ENCODE results near the gene GRHPR. TPM values are rescaled to one million over a fixed set of nuclear protein-coding genes. Genes with fewer than 3 reads are reported as not detected.
A peak's percentile ranks its signal among the peaks of the same experiment; 100 is the strongest.

Gene GRHPR
- total RNA-seq (10 to 100 TPM; 55.0 to 58.7 TPM), polyA plus RNA-seq (10 to 100 TPM; 71.5 to 89.3 (median 74.4) TPM), total RNA-seq (31.0 to 59.5 (median 43.4) reads per million in 6 experiments)

- ATAC-seq (peak; percentile 97 to 98), DNase-seq (peak; percentile 79 to 90 (median 84))
- Mint-ChIP-seq H3K36me3 (peaks cover 0 to 18% (median 0%) of the 10 kb centered on the region in 3 donors), H3K27me3 (no peaks in the 10 kb centered on the region), H3K4me3 (peak within 1 kb of the TSS; percentile 91 to 98 (median 94)), H3K27ac (peak within 1 kb of the TSS; percentile 92 to 98 (median 96)), H3K9me3 (no peaks in the 10 kb centered on the region), H3K4me1 (peaks cover 10 to 35% (median 26%) of the 10 kb centered on the region in 4 donors)
- POLR2A ChIA-PET: interaction anchor here (1.0 to 2.1 kb wide), 5 partner anchors 43 to 170 kb away, joined by 3 to 15 read pairs (median 4); partner anchors contain the start of genes POLR1E, TOMM5 and ZBTB5
Measured at GRCh38 chr9:37422289-37423104, at the start of gene GRHPR. Gene GRHPR (plus strand): TSS chr9:37422696. CDS start chr9:37422751, 55 bp downstream.

DNA sequence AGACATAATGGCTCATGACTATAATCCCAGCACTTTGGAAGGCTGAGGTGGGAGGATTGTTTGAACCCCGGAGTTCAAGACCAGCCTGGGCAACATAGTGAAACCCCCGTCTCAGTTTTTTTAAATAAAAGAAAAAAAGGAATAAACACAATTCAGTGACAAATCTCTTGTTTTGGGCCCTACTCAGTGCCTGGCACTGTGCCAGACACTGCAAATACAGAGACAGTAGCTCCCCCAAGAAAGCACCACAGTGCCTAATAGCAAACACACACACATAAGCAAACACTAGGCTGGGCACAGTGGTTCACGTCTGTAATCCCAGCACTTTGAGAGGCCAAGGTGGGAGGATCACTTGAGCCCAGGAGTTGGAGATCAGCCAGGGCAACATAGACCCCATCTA lies 49.7 kb upstream of the GRHPR start:
- Mint-ChIP-seq H3K27ac (peak overlapping the region in 1 of 10 donors; percentile 47), H3K4me1 (peaks cover 4 to 79% (median 5%) of the 10 kb centered on the region in 4 donors), H3K9me3 (no peaks in the 10 kb centered on the region), H3K4me3 (no peak overlapping the region), H3K36me3 (no peaks in the 10 kb centered on the region), H3K27me3 (peaks cover 4 to 17% (median 7%) of the 10 kb centered on the region in 5 donors)
- ATAC-seq: no peak
- DNase-seq: no peak
- POLR2A ChIA-PET: no interaction called here

- peak overlapping the region in 1 of 10 donors; percentile 26 for H3K27ac Mint-ChIP-seq
- DNase-seq (no peak), ATAC-seq (no peak)
- H3K36me3 Mint-ChIP-seq: no peaks in the 10 kb centered on the region
- no peak overlapping the region for H3K4me3 Mint-ChIP-seq
- no peaks in the 10 kb centered on the region for H3K9me3 Mint-ChIP-seq
- POLR2A ChIA-PET: no interaction called here
- H3K27me3 Mint-ChIP-seq: peaks cover 4 to 18% (median 7%) of the 10 kb centered on the region in 5 donors
- H3K4me1 Mint-ChIP-seq: peaks cover 4 to 80% (median 5%) of the 10 kb centered on the region in 4 donors
Measured at GRCh38 chr9:37373621-37374020, 48.9 kb upstream of the GRHPR start.

- POLR2A ChIA-PET: no interaction called here
- Mint-ChIP-seq H3K36me3 (peaks cover 0 to 3% (median 0%) of the 10 kb centered on the region in 3 donors), H3K9me3 (no peaks in the 10 kb centered on the region), H3K4me3 (peak overlapping the region in 1 of 10 donors; percentile 33), H3K4me1 (peaks cover 3 to 73% (median 4%) of the 10 kb centered on the region in 4 donors), H3K27me3 (peaks cover 4 to 22% (median 11%) of the 10 kb centered on the region in 5 donors), H3K27ac (peak overlapping the region in 2 of 10 donors; percentile 47 to 52)
- DNase-seq (peak in 2 of 10 donors; percentile 9 to 40), ATAC-seq (peak; percentile 54 to 75)
Measured at GRCh38 chr9:37374892-37375291, 47.6 kb upstream of the GRHPR start.

DNA sequence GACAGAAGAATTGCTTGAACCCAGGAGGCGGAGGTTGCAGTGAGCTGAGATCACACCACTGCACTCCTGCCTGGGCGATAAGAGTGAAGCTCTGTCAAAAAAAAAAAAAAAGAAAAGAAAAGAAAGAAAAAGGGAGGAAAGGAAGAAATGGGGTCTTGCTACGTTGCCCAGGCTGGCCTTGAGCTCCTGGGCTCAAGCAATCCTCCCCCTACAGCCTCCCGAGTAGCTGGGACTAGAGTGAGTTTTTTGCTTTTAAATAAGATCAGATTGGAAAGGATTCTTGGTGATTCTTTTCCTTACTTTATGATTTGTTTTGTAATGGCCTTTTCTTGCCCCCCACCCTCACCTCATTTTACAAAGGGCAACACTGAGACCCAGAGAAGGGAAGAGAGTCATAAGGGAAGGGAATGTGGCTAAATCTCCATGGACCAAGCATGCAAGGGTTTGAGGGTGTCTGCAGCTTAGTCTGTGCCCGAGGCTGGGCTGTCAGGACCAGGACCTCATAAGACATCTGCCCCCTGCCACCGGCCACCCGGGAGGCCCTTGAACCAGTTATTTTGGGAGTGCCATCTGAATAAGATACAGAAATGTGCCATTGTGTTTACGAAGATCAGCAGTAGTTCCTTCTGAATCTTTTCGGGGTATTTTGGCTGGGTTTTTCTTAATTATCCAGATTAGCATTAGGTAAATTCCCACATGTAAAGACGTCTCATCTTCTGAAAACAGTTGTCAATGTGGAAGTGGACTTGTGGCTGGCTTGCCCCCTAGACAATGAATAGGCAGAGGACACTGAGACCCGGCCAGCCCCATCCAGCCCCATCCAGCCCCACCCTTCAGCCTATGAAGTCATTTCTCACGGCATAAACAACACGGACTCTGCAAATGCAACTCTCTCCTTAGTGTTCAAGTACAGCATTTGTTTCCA lies 44.5 kb upstream of the GRHPR start:
- DNase-seq (no peak), ATAC-seq (no peak)
- H3K9me3 Mint-ChIP-seq: no peaks in the 10 kb centered on the region
- H3K36me3 Mint-ChIP-seq: peaks cover 0 to 3% (median 0%) of the 10 kb centered on the region in 3 donors
- H3K27me3 Mint-ChIP-seq: peaks cover 6 to 23% (median 13%) of the 10 kb centered on the region in 5 donors
- peak overlapping the region in 1 of 10 donors; percentile 47 for H3K27ac Mint-ChIP-seq
- peaks cover 3 to 70% (median 4%) of the 10 kb centered on the region in 4 donors for H3K4me1 Mint-ChIP-seq
- H3K4me3 Mint-ChIP-seq: no peak overlapping the region
- POLR2A ChIA-PET: no interaction called here

DNA sequence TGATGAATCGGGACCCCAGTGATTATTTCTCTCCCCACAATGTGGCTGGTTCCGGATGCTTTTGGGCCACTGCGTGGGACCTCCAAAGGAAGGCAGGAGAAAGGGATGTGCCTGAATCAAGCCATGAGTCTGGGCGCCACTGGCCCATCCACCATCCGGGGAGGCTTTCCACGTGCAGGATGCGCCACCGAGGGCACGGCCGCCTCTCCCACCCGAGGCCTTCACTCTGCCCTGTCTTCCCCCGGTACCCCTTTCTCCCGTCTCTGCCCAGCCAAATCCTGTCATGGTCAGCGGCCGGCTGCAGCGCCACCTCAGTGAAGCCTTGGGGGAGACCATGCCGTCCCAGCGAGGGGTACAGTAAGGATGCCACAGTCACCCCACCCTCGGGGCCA lies 43.9 kb upstream of the GRHPR start:
- Mint-ChIP-seq H3K27ac (peak overlapping the region in 1 of 10 donors; percentile 47), H3K4me3 (no peak overlapping the region), H3K36me3 (peaks cover 0 to 3% (median 0%) of the 10 kb centered on the region in 3 donors), H3K4me1 (peaks cover 3 to 64% (median 4%) of the 10 kb centered on the region in 4 donors), H3K27me3 (peaks cover 6 to 23% (median 13%) of the 10 kb centered on the region in 5 donors), H3K9me3 (no peaks in the 10 kb centered on the region)
- DNase-seq (no peak), ATAC-seq (no peak)
- POLR2A ChIA-PET: no interaction called here

GRCh38 chr9:37379835-37380234 lies 42.7 kb upstream of the GRHPR start:
- Mint-ChIP-seq H3K4me3 (no peak overlapping the region), H3K9me3 (no peaks in the 10 kb centered on the region), H3K36me3 (peaks cover 0 to 3% (median 0%) of the 10 kb centered on the region in 3 donors), H3K27ac (peak overlapping the region in 1 of 10 donors; percentile 39), H3K27me3 (peaks cover 5 to 23% (median 13%) of the 10 kb centered on the region in 5 donors), H3K4me1 (peaks cover 3 to 61% (median 4%) of the 10 kb centered on the region in 4 donors)
- ATAC-seq (no peak), DNase-seq (no peak)
- POLR2A ChIA-PET: no interaction called here

DNA sequence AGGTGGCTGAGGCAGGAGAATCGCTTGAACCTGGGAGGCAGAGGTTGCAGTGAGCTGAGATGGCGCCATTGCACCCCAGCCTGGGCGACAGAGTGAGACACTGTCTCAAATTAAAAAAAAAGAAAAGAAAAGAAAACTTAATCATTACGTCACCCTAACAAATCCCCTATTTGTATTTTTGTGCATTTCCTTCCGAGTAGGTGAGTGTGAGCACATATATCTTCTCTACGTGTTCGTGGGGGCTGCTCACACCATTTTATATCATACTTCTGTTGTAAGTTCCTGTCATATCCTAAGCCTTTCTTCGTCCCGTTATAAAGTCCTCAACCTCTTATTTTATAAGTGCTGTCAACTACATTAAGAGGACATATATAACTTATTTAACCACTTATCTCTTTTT lies 41.9 kb upstream of the GRHPR start:
- H3K27ac Mint-ChIP-seq: no peak overlapping the region
- no peak overlapping the region for H3K4me3 Mint-ChIP-seq
- POLR2A ChIA-PET: no interaction called here
- H3K27me3 Mint-ChIP-seq: peaks cover 4 to 22% (median 13%) of the 10 kb centered on the region in 5 donors
- ATAC-seq: no peak
- no peak for DNase-seq
- H3K4me1 Mint-ChIP-seq: peaks cover 0 to 55% (median 2%) of the 10 kb centered on the region in 4 donors
- H3K36me3 Mint-ChIP-seq: peaks cover 0 to 3% (median 0%) of the 10 kb centered on the region in 3 donors
- no peaks in the 10 kb centered on the region for H3K9me3 Mint-ChIP-seq

- no peak overlapping the region for H3K4me3 Mint-ChIP-seq
- peaks cover 0 to 3% (median 0%) of the 10 kb centered on the region in 3 donors for H3K36me3 Mint-ChIP-seq
- no peak for DNase-seq
- H3K27ac Mint-ChIP-seq: no peak overlapping the region
- peaks cover 0 to 59% (median 2%) of the 10 kb centered on the region in 4 donors for H3K4me1 Mint-ChIP-seq
- ATAC-seq: no peak
- POLR2A ChIA-PET: no interaction called here
- H3K9me3 Mint-ChIP-seq: no peaks in the 10 kb centered on the region
- peaks cover 2 to 19% (median 13%) of the 10 kb centered on the region in 5 donors for H3K27me3 Mint-ChIP-seq
Measured at GRCh38 chr9:37381094-37381741, 41.3 kb upstream of the GRHPR start.

DNA sequence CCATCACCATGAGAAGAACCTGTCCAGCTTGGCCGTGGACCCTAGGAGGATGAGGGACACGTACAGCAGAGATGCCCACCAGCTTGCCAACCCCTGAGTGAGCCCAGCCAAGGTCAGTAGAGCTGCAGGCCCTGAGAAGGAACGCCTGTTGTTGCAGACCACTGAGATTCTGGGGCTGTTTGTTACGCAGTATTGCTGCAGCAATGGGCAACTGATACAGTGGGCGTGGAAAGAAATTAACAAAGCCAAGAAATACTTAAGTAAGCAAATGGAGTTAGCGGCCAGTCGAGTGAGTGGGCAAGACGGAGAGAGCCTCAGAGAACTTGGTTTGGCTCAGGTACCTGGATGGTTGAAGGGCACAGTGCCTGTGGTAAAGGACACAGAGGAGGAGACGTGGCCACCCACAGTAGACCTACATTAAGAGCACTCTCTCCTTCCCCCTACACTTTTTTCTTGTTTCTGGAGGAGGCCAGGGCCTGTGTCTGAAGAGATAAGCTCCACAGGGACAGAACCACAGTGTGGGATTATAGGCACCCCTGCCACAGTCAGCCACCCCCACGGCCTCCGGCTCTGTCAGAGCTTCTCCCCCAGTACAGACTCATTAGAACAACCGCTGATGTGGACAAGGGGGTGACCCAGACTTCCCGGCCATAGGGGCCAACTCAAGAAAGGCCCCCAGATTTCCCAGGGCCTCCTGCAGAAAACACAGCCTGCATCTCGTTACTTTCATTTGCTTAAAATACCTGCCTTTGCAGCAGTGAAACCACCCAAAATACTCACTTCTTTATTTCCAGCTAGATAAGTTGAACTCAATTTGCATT lies 40.1 kb upstream of the GRHPR start:
- no peaks in the 10 kb centered on the region for H3K9me3 Mint-ChIP-seq
- DNase-seq (no peak), ATAC-seq (no peak)
- H3K4me1 Mint-ChIP-seq: peaks cover 0 to 54% (median 0%) of the 10 kb centered on the region in 4 donors
- POLR2A ChIA-PET: no interaction called here
- H3K4me3 Mint-ChIP-seq: no peak overlapping the region
- H3K36me3 Mint-ChIP-seq: peaks cover 0 to 3% (median 0%) of the 10 kb centered on the region in 3 donors
- H3K27ac Mint-ChIP-seq: peak overlapping the region in 1 of 10 donors; percentile 83
- peaks cover 0 to 13% (median 3%) of the 10 kb centered on the region in 5 donors for H3K27me3 Mint-ChIP-seq

DNA sequence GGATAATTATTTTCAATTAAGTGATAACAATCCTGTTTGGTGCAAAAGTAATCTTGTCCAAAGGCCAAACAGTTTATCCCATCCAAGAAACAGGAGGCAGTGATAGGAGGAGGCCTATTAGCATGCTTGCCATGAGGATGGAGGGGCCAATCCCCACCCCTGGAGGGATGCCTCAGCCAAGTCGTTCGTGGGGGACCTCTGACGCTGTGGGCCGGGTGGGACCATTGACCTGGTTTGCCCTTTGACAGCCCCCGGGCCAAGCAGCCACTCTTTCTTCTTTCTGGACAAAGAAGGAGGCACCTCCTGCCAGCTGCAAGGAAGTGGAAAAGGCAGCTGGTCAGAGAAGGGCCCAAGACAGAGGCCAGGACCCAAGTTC lies 39.5 kb upstream of the GRHPR start:
- Mint-ChIP-seq H3K27ac (peak overlapping the region in 1 of 10 donors; percentile 83), H3K9me3 (no peaks in the 10 kb centered on the region), H3K27me3 (peaks cover 0 to 10% (median 2%) of the 10 kb centered on the region in 5 donors), H3K4me1 (peaks cover 0 to 52% (median 0%) of the 10 kb centered on the region in 4 donors), H3K4me3 (no peak overlapping the region), H3K36me3 (peaks cover 0 to 3% (median 0%) of the 10 kb centered on the region in 3 donors)
- DNase-seq: no peak
- POLR2A ChIA-PET: no interaction called here
- no peak for ATAC-seq
